Neuron (in vitro differentiated cells): ENCODE measurements around the gene DNAJC12.
"Not testable (repeated sequence)": the region's sequence is repeated elsewhere in the genome, so short reads cannot be mapped to it uniquely, and the experiment has no call there.

Experiments used
- H2AFZ ChIP-seq: one replicate; pipeline ENCODE4 v1.6.1; 2013; ENCODE audit warnings: low read depth, mild to moderate bottlenecking, inconsistent platforms, low read length, moderate library complexity
- H3K27me3 ChIP-seq: one replicate; pipeline ENCODE4 v1.6.1; 2013; ENCODE audit warnings: low read length; ENCODE audit not compliant: insufficient read depth
- H3K36me3 ChIP-seq: one replicate; pipeline ENCODE4 v1.6.1; 2013; ENCODE audit warnings: low read length; ENCODE audit not compliant: insufficient read depth
- H3K4me1 ChIP-seq: one replicate; pipeline ENCODE4 v1.6.1; 2013; ENCODE audit warnings: low read length; ENCODE audit not compliant: insufficient read depth
- H3K4me3 ChIP-seq: 2 replicates; pipeline ENCODE4 v1.5.1; 2013; ENCODE audit warnings: mild to moderate bottlenecking, low read length, moderate library complexity
- H3K9me3 ChIP-seq: one replicate; pipeline ENCODE4 v1.6.1; 2013; ENCODE audit warnings: low read length

The DNAJC12 gene

DNA sequence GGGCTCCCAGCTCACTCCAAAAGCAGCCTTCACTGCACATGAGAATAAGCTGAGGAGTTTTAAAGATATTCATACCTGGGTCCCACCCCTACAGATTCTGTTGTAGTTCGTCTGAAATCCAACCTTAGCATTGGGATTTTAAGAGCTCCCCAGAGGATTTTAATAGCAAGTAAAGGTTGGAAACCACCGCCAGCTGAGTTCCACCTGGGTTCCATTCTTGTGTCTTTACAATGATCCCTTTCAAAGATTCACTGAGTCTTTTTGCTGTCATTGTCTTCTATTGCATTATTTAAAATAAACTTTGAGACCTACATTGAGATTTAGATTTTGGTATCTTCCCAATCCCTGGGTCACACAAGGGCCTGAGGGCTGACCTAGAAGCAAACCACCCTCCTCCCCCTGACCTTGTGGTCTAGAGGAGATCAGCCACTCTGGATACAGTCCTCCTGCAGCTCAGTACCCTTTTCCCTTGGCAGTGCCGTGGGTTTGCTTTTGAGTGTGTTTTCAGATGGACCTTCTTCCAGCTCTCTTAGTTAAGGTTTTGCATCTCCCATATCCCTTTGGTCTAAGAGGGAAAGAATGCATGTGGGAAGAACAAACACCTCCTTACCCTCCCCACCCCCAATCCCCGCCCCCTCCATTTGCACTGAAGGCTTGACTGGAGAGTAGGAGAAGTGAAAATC, 23.9 kb upstream of the DNAJC12 start:
- H3K27me3 ChIP-seq: no peaks in the 10 kb centered on the region
- H2AFZ ChIP-seq: no peak overlapping the region
- no peaks in the 10 kb centered on the region for H3K9me3 ChIP-seq
- no peaks in the 10 kb centered on the region for H3K36me3 ChIP-seq
- no peak overlapping the region for H3K4me3 ChIP-seq
- H3K4me1 ChIP-seq: no peaks in the 10 kb centered on the region

DNA sequence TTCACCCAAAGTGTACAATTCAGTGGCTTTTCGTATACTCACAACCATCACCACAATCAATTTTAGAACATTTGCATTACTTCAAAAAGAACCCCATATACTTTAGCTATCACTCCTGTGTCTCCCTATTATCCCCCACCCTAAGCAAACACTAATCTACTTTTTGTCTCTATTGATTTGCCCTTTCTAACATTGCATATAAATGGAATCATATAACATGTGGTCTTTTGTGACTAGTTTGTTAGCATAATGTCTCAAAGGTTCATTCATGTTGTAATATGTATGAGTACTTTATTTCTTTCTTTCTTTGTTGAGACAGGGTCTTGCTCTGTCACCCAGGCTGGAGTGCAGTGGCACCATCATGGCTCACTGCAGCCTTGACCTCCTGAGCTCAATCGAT, 21.0 kb upstream of the DNAJC12 start:
- Histone ChIP-seq H2AFZ (no peak overlapping the region), H3K27me3 (no peaks in the 10 kb centered on the region), H3K4me1 (no peaks in the 10 kb centered on the region), H3K4me3 (no peak overlapping the region), H3K9me3 (no peaks in the 10 kb centered on the region), H3K36me3 (no peaks in the 10 kb centered on the region)

DNA sequence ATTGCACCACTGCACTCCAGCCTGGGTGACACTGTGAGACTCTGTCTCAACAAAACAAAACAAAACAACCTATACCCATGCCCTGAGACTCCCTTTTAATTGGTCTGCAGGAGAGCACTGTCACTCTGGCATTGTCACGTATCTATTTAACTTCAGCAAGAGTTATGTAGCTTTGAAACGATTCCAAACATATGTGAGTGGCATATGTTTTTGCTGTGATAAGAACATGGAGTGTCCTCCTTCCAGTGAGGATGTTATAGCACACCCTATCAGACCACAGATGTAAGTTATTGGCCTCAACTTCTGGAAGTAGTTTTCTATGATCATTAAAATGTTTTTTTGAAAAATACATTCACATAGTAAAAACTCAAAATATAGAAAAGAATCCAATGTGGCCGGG, 15.5 kb upstream of the DNAJC12 start:
- Histone ChIP-seq H3K4me3 (no peak overlapping the region), H3K36me3 (no peaks in the 10 kb centered on the region), H3K4me1 (peaks cover 2% of the 10 kb centered on the region), H3K27me3 (no peaks in the 10 kb centered on the region), H3K9me3 (no peaks in the 10 kb centered on the region), H2AFZ (no peak overlapping the region)

DNA sequence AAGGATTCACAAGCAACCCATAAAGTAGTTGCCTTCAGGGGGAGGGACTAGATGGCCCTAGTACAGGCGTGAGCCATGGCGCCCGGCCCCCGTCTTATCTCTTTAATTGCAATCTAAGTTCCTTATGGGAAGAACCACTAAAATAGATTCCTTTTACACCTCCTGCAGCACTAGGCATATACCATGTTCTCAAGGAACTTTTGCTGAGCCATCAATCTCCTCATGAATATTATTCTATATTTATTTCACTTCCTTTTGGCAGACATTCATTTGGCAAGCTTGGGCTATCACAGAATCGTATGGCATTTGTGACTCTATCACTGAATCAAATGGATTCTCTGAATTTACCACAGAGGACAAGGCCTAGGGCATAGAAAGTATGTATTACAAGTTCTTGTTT, 14.8 kb upstream of the DNAJC12 start:
- Histone ChIP-seq H3K27me3 (no peaks in the 10 kb centered on the region), H3K9me3 (no peaks in the 10 kb centered on the region), H2AFZ (no peak overlapping the region), H3K4me1 (peaks cover 2% of the 10 kb centered on the region), H3K36me3 (no peaks in the 10 kb centered on the region), H3K4me3 (no peak overlapping the region)

DNA sequence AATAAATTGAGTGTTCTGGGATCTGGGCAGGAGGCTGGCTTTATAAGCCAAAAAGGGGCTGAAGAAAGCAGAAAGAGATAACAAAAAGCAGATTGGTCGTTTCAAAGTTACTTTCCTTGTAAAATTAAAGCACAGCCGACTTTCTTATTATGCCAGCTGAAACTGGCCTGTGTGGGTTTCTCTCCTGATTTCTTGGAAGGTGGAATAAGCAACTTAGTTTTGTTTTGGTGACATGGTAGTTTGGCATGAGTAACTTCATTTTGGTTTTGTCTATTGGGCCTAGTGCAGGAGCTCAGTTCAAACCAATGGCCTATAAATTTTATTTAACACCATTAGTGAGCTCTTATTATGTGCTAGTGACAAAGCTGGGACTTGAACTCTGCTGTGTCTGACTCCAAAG, 13.2 kb upstream of the DNAJC12 start:
- Histone ChIP-seq H2AFZ (no peak overlapping the region), H3K4me1 (peaks cover 2% of the 10 kb centered on the region), H3K27me3 (no peaks in the 10 kb centered on the region), H3K9me3 (no peaks in the 10 kb centered on the region), H3K36me3 (no peaks in the 10 kb centered on the region), H3K4me3 (no peak overlapping the region)

DNA sequence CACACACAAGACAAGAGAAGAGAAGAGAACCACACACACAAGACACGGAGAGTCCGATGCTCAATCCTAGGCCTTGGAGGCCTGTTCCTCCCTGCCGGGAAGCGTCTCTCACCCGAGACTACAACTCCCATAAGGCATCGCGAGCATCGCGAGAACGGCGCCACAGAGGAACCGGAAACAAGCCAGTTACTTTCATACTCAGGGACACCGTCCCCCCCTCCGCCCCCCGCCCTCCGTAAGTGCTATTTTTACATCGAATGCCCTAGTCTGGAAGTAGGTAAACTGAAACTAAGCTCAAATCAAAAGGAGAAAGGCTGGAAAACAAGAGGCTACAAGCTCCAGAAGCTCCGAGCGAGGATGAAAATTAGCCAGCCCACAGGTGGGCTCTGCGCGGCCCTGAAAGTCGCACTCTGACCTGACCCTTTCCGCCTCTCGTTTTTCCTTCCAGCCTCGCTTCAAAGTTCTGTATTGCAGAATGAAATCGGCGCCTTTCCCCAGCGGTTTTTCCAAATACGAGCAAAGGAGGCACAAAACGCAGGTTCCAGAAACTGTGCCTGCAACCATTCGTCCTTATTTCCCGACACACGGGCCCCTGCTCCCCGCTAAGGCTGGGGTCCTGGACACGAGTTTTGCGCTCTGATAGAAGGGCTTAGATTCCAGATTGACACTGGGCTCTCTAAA, 11.5 kb upstream of the DNAJC12 start:
- peak overlapping the region; percentile 58 for H2AFZ ChIP-seq
- peaks cover 2% of the 10 kb centered on the region for H3K4me1 ChIP-seq
- H3K27me3 ChIP-seq: no peaks in the 10 kb centered on the region
- H3K4me3 ChIP-seq: peak overlapping the region; percentile 64
- H3K36me3 ChIP-seq: no peaks in the 10 kb centered on the region
- H3K9me3 ChIP-seq: no peaks in the 10 kb centered on the region

DNA sequence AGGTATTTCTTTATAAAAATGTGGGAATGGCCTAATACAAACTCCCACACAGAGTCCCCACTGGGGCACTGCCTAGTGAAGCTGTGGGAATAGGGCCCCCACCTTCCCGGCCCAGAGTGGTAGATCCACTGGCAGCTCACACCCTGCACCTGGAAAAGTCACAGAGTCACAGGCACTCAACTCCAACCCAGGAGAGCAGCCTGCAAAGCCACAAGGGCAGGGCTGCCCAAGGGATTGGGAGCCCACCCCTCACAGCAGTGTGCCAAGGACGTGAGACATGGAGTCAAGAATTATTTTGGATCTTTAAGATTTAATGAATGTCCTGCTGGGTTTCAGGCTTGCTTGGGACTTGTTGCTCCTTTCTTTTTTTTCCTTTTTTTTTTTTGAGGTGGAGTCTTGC, 5.3 kb upstream of the DNAJC12 start:
- no peaks in the 10 kb centered on the region for H3K27me3 ChIP-seq
- no peaks in the 10 kb centered on the region for H3K36me3 ChIP-seq
- H2AFZ ChIP-seq: no peak overlapping the region
- no peaks in the 10 kb centered on the region for H3K4me1 ChIP-seq
- H3K9me3 ChIP-seq: peaks cover 4% of the 10 kb centered on the region
- no peak overlapping the region for H3K4me3 ChIP-seq

DNA sequence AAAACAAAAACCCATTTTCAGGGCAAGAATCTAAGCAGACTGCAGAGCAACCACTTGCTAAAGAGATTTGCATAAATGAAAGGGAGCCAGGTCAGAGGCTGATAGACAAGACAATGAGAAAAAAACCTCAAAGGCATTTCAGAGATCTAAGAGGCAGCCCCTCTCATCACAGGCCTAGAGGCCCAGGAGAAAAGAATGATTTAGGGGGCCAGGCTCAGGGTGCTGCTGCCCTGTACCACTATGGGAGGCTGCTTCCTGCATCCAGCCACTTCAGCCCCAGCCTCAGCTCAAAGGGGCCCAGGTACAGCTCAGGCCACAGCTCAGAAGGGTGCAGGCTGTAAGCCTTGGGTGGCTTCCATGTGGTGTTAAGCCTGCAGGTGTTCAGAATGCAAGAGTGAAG, 3.7 kb upstream of the DNAJC12 start:
- no peak overlapping the region for H3K4me3 ChIP-seq

DNA sequence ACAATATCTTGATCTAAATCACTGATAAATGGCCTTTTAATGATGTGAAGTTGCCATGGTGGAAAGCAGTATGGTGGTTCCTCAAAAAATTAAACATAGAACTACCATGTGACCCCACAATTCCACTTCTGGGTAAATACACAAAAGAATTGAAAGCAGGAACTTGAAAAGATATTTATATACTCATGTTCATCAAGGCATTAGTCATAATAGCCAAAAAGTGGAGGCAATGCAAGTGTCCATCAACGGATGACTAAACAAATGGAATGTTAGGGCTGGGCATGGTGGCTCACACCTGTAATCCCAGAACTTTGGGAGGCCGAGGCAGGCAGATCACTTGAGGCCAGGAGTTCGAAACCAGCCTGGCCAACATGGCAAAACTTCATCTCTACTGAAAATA, 2.0 kb upstream of the DNAJC12 start:
- Histone ChIP-seq H3K36me3 (no peaks in the 10 kb centered on the region), H3K9me3 (peaks cover 4% of the 10 kb centered on the region), H3K4me1 (no peaks in the 10 kb centered on the region), H3K4me3 (no peak overlapping the region), H3K27me3 (no peaks in the 10 kb centered on the region), H2AFZ (no peak overlapping the region)

More for the DNA sequence above, 3.7 kb upstream of the DNAJC12 start:
- no peaks in the 10 kb centered on the region for H3K4me1 ChIP-seq
- no peak overlapping the region for H2AFZ ChIP-seq
- H3K27me3 ChIP-seq: no peaks in the 10 kb centered on the region
- H3K36me3 ChIP-seq: no peaks in the 10 kb centered on the region
- peaks cover 4% of the 10 kb centered on the region for H3K9me3 ChIP-seq

DNA sequence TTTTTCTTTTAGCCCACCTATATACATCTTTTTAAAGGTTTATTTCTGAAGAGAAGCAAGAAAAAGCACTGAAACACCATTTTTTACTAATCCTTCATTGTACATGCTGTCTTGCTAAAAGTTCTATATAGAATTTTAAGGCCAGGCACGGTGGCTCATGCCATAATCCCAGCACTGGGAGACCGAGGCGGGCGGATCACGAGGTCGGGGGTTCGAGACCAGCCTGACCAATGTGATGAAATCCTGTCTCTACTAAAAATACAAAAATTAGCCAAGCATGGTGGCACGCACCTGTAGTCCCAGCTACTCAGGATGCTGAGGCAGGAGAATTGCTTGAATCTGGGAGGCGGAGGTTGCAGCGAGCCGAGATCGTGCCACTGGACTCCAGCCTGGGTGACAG, 1.5 kb upstream of the DNAJC12 start:
- H2AFZ ChIP-seq, H3K4me1 ChIP-seq, H3K36me3 ChIP-seq, H3K4me3 ChIP-seq, H3K27me3 ChIP-seq, H3K9me3 ChIP-seq: not testable (repeated sequence)

DNA sequence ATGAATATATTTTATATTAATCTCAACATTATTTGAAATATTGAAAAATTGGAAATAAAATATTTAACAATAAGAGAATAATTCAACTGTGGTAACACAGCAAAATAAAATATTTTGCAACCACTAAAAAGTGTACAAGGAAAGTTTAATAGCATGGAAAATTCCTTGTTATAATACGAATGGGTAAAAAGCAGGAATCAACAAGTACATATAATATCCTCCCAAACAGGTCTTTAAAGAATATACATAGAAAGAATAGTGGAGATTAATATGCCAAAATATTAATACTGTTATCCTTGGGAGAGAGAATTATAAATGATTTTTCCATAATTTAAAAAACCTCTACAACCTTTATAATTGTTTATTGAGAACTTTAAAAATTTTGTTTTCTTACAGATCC, 1.0 kb downstream of the DNAJC12 start:
- Histone ChIP-seq H3K36me3 (no peaks in the 10 kb centered on the region), H3K4me3 (no peak overlapping the region), H3K9me3 (no peaks in the 10 kb centered on the region), H2AFZ (no peak overlapping the region), H3K27me3 (no peaks in the 10 kb centered on the region), H3K4me1 (no peaks in the 10 kb centered on the region)

DNA sequence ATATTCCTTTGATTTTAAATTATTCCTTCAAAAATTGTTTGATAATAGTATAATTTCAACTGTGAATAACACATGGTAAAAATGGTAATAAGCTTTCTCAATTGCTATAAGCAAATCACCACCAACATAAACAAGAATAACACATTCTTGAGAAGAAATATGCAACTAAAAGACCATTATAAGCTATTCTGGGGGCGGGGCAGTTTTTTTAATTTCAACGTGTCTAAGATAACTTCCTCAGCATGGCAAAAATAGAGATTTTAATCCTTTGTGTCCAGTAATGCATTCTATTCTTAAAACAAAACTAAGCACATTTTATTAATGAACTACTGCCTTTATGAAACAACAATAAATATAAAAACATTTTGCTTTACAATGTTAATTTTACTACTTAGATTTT, 1.5 kb downstream of the DNAJC12 start:
- no peak overlapping the region for H2AFZ ChIP-seq
- H3K36me3 ChIP-seq: no peaks in the 10 kb centered on the region
- H3K4me3 ChIP-seq: no peak overlapping the region
- no peaks in the 10 kb centered on the region for H3K4me1 ChIP-seq
- no peaks in the 10 kb centered on the region for H3K27me3 ChIP-seq
- no peaks in the 10 kb centered on the region for H3K9me3 ChIP-seq

DNA sequence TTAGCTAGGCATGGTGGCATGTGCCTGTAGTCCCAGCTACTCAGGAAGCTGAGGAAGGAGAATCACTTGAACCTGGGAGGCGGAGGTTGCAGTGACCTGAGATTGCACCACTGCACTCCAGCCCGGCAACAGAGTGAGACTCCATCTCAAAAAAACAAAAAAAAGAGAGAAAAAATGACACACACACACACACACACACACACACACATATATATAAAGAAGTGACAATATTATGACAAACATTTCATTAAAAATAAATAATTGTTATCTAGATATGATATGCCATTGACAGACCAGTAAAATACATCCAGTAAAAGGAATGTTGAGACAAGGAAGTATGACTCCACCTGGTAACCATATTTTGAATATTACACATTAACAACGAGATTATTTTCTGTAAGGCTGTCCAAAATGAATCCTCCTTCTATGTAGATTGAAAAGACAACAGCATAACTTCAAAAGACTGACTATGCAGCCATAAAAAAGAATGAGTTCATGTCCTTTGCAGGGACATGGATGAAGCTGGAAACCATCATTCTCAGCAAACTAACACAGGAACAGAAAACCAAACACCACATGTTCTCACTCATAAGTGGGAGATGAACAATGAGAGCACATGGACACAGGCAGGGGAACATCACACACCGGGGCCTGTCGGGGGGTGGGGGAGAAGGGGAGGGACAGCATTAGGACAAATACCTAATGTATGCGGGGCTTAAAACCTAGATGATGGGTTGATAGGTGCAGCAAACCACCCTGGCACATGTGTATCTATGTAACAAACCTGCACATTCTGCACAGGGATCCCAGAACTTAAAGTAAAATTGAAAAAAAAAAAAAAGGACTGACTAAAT, 2.2 kb downstream of the DNAJC12 start:
- H3K4me3 ChIP-seq, H2AFZ ChIP-seq, H3K4me1 ChIP-seq, H3K9me3 ChIP-seq, H3K27me3 ChIP-seq, H3K36me3 ChIP-seq: not testable (repeated sequence)
